PC-3 (cell line): Measurements from ENCODE around the gene AGFG1.

Experiments
- CTCF ChIP-seq: fragments of 300-600 bp; sonication (generic); conservative IDR thresholded peaks from 2 replicates; pipeline ENCODE4 v1.5.1; 2017; ENCODE audit warnings: antibody characterized with exemption, low read depth, mild to moderate bottlenecking, low read length
- EZH2 ChIP-seq: fragments of 300-600 bp; sonication (generic); IDR thresholded peaks from one replicate; pipeline ENCODE4 v1.6.1; 2017; ENCODE audit warnings: antibody characterized with exemption, mild to moderate bottlenecking, low read length; ENCODE audit not compliant: unreplicated experiment
- EZH2phosphoT487 ChIP-seq: fragments of 300-600 bp; sonication (generic); IDR thresholded peaks from 2 replicates; pipeline ENCODE4 v1.6.1; 2018; ENCODE audit warnings: mild to moderate bottlenecking, antibody characterized with exemption, low read length, borderline replicate concordance

GRCh38 chr2:227534714-227535113 lies 62.8 kb downstream of the AGFG1 start:
- TF ChIP-seq CTCF = no peak
- no peak for TF ChIP-seq EZH2
- TF ChIP-seq EZH2phosphoT487 = no peak
